WTC11 (cell line): ENCODE results near the gene FOXO3. TPM values are rescaled to one million over a fixed set of nuclear protein-coding genes. Genes with fewer than 3 reads are reported as not detected.

Experiments used
- RORB ChIP-seq: fragments of 250-450 bp; sonication (Bioruptor Pico); IDR thresholded peaks from 2 replicates; pipeline ENCODE4 v1.9.0; 2021; ENCODE audit warnings: mild to moderate bottlenecking
- total RNA-seq: library from RNA; stranded (reverse); gene quantifications from 3 replicates; pipeline ENCODE4 v1.2.3, GENCODE V29; 2021
- TF ChIP-seq, protein P1 (sequence below): sonication (generic); formaldehyde crosslinking; IDR thresholded peaks from 2 replicates; pipeline ENCODE4 v1.8.1; 2023; ENCODE audit warnings: mild to moderate bottlenecking, missing genetic modification reagents, borderline replicate concordance

FOXO3 gene
- total RNA-seq, 1 experiment from 2014 or later, result 15.6 TPM

DNA sequence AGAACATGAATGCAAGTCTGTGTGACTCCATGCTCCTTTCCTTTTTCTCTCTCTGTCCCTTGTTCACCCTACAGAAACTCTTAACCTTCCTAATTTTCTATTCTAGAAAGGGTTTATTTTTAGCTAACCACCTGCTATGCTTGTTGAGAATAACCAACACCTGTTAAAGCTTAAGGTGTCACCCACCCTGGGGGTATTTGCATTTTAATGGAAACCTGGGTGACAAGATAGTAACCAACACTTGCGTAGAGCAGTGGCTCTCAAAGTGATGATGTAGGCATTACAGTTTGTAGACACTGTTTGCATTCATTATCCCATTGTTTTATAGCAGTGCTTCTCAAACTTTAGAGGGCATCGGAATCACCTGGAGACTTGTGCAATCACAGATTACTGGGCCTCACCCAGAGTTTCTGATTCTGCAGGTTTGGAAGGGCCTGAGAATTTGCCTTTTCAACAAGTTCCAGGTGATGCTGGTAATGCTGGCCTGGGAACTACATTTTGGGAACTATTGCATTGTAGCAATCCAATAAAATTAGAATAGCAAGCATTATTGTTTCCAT, 173.1 kb downstream of the FOXO3 start (continued):
- TF ChIP-seq, protein P1, sequence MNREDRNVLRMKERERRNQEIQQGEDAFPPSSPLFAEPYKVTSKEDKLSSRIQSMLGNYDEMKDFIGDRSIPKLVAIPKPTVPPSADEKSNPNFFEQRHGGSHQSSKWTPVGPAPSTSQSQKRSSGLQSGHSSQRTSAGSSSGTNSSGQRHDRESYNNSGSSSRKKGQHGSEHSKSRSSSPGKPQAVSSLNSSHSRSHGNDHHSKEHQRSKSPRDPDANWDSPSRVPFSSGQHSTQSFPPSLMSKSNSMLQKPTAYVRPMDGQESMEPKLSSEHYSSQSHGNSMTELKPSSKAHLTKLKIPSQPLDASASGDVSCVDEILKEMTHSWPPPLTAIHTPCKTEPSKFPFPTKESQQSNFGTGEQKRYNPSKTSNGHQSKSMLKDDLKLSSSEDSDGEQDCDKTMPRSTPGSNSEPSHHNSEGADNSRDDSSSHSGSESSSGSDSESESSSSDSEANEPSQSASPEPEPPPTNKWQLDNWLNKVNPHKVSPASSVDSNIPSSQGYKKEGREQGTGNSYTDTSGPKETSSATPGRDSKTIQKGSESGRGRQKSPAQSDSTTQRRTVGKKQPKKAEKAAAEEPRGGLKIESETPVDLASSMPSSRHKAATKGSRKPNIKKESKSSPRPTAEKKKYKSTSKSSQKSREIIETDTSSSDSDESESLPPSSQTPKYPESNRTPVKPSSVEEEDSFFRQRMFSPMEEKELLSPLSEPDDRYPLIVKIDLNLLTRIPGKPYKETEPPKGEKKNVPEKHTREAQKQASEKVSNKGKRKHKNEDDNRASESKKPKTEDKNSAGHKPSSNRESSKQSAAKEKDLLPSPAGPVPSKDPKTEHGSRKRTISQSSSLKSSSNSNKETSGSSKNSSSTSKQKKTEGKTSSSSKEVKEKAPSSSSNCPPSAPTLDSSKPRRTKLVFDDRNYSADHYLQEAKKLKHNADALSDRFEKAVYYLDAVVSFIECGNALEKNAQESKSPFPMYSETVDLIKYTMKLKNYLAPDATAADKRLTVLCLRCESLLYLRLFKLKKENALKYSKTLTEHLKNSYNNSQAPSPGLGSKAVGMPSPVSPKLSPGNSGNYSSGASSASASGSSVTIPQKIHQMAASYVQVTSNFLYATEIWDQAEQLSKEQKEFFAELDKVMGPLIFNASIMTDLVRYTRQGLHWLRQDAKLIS (CRISPR knock-in tag), result no peak
- no peak for TF ChIP-seq RORB (CRISPR knock-in tag)
- TF ChIP-seq, all 79 proteins: peak for 0
